NK-92 treated with Interleukin-12 subunit alpha and Interleukin-12 subunit beta, amount 100 ng/mL, for 24 hours (cell line): ENCODE data around the gene PSME1.

ENCODE experiments used
- DNase-seq: peaks from one replicate; lab custom pipeline; 2025; lab: John Stamatoyannopoulos, UW

Gene PSME1

GRCh38 chr14:24146978-24147760, 11.2 kb downstream of the PSME1 start, which contains the start of gene RNF31:
RNF31 (plus strand) TSS chr14:24147498; CDS start chr14:24147699, 201 bp downstream.
- DNase-seq = peak; percentile 97

- DNase-seq = no peak
Measured at GRCh38 chr14:24147761-24148428, 11.9 kb downstream of the PSME1 start.

- no peak for DNase-seq
Measured at GRCh38 chr14:24149302-24149969, 13.4 kb downstream of the PSME1 start.

- DNase-seq = no peak
Measured at GRCh38 chr14:24150061-24150460, 14.1 kb downstream of the PSME1 start.

GRCh38 chr14:24150567-24150966, 14.6 kb downstream of the PSME1 start:
- DNase-seq = no peak

GRCh38 chr14:24150993-24151392, 15.0 kb downstream of the PSME1 start:
- DNase-seq = no peak

GRCh38 chr14:24151404-24152080, 15.5 kb downstream of the PSME1 start:
- no peak for DNase-seq

GRCh38 chr14:24155100-24155499, 19.1 kb downstream of the PSME1 start:
- DNase-seq = no peak

- DNase-seq = no peak
Measured at GRCh38 chr14:24156840-24157239, 20.8 kb downstream of the PSME1 start.

GRCh38 chr14:24157331-24157730, 21.3 kb downstream of the PSME1 start:
- DNase-seq = no peak

- DNase-seq = no peak
Measured at GRCh38 chr14:24159777-24160498, 23.9 kb downstream of the PSME1 start.

- DNase-seq = no peak
Measured at GRCh38 chr14:24160499-24160849, 24.5 kb downstream of the PSME1 start.

- DNase-seq = peak; percentile 88
Measured at GRCh38 chr14:24160850-24161804, 25.1 kb downstream of the PSME1 start, which contains the start of gene IRF9. IRF9 (plus strand) TSS chr14:24161265; CDS start chr14:24162145, 880 bp downstream.

GRCh38 chr14:24162093-24162492, 26.1 kb downstream of the PSME1 start:
- DNase-seq = no peak

GRCh38 chr14:24164518-24164991, 28.6 kb downstream of the PSME1 start:
- DNase-seq = no peak

- no peak for DNase-seq
Measured at GRCh38 chr14:24165785-24166184, 29.8 kb downstream of the PSME1 start.

- DNase-seq = no peak
Measured at GRCh38 chr14:24167469-24168114, 31.6 kb downstream of the PSME1 start.

- no peak for DNase-seq
Measured at GRCh38 chr14:24171422-24172260, 35.6 kb downstream of the PSME1 start, which contains the start of gene REC8. REC8 (plus strand) TSS chr14:24172080; CDS start chr14:24172553, 473 bp downstream.
